Neural progenitor cell (in vitro differentiated cells): ENCODE data around the gene PTPRJ. TPM values are rescaled to one million over a fixed set of nuclear protein-coding genes. Genes with fewer than 3 reads are reported as not detected.

ENCODE experiments used
- DNase-seq: peaks from one replicate; pipeline ENCODE4 v3.0.0-alpha.2; 2016; ENCODE audit warnings: low spot score
- H2AFZ ChIP-seq: fragments of 200-600 bp; sonication (generic); replicated peaks from 2 replicates; pipeline ENCODE4 v1.6.1; 2016; ENCODE audit warnings: antibody characterized with exemption
- H3F3A ChIP-seq: fragments of 200-600 bp; sonication (generic); 2 replicates; pipeline ENCODE4 v1.6.1; 2016; ENCODE audit warnings: antibody characterized with exemption, low read depth
- H3K27ac ChIP-seq: fragments of 200-600 bp; sonication (generic); 2 replicates; pipeline ENCODE4 v1.5.1; 2016; ENCODE audit warnings: mild to moderate bottlenecking
- H3K27me3 ChIP-seq: fragments of 200-600 bp; sonication (generic); 2 replicates; pipeline ENCODE4 v1.6.1; 2016; ENCODE audit warnings: mild to moderate bottlenecking, moderate library complexity
- H3K36me3 ChIP-seq: fragments of 200-600 bp; sonication (generic); 2 replicates; pipeline ENCODE4 v1.5.1; 2016
- H3K4me1 ChIP-seq: fragments of 200-600 bp; sonication (generic); 2 replicates; pipeline ENCODE4 v1.6.1; 2016; ENCODE audit warnings: mixed run types
- H3K4me2 ChIP-seq: fragments of 200-600 bp; sonication (generic); 2 replicates; pipeline ENCODE4 v1.6.1; 2016
- H3K4me3 ChIP-seq: fragments of 200-600 bp; sonication (generic); 2 replicates; pipeline ENCODE4 v1.5.1; 2016
- H3K79me2 ChIP-seq: fragments of 200-600 bp; sonication (generic); 2 replicates; pipeline ENCODE4 v1.6.1; 2016; ENCODE audit warnings: low read depth
- H3K9ac ChIP-seq: fragments of 200-600 bp; sonication (generic); 2 replicates; pipeline ENCODE4 v1.6.1; 2016
- H3K9me3 ChIP-seq: fragments of 200-600 bp; sonication (generic); 2 replicates; pipeline ENCODE4 v1.5.1; 2016; ENCODE audit warnings: low read depth
- H4K20me1 ChIP-seq: fragments of 200-600 bp; sonication (generic); 2 replicates; pipeline ENCODE4 v1.6.1; 2016; ENCODE audit warnings: low read depth
- H3K27ac Mint-ChIP-seq: 3 replicates; pipeline ENCODE4 v1.8.0; 2021; ENCODE audit warnings: mixed read lengths
- H3K27me3 Mint-ChIP-seq: 2 replicates; pipeline ENCODE4 v1.8.0; 2022; ENCODE audit warnings: low read depth, mild to moderate bottlenecking, inconsistent platforms, moderate library complexity, mixed read lengths; ENCODE audit not compliant: insufficient read depth
- H3K36me3 Mint-ChIP-seq: 3 replicates; pipeline ENCODE4 v1.8.0; 2021; ENCODE audit warnings: mixed read lengths
- H3K4me1 Mint-ChIP-seq: 3 replicates; pipeline ENCODE4 v1.8.0; 2021; ENCODE audit warnings: mixed read lengths
- H3K4me3 Mint-ChIP-seq: 3 replicates; pipeline ENCODE4 v1.8.0; 2021; ENCODE audit warnings: mild to moderate bottlenecking, moderate library complexity, mixed read lengths
- H3K9me3 Mint-ChIP-seq: 3 replicates; pipeline ENCODE4 v1.8.0; 2020; ENCODE audit warnings: mixed read lengths
- EZH2 ChIP-seq: fragments of 200-600 bp; sonication (generic); IDR thresholded peaks from 2 replicates; pipeline ENCODE4 v1.6.1; 2017; ENCODE audit warnings: antibody characterized with exemption, mild to moderate bottlenecking, moderate library complexity
- EZH2phosphoT487 ChIP-seq: fragments of 200-600 bp; sonication (generic); IDR thresholded peaks from 2 replicates; pipeline ENCODE4 v1.6.1; 2017; ENCODE audit warnings: antibody characterized with exemption
- total RNA-seq: library from RNA; depleted of rRNA; stranded (reverse); fragments of >200 nt; gene quantifications from 2 replicates; pipeline ENCODE4 v1.2.3, GENCODE V29; 2015; ENCODE audit warnings: low replicate concordance
- TF ChIP-seq, protein P1 (sequence below): fragments of 200-600 bp; sonication (generic); IDR thresholded peaks from 2 replicates; pipeline ENCODE4 v1.5.1; 2017; ENCODE audit warnings: antibody characterized with exemption, mild to moderate bottlenecking

PTPRJ gene
- total RNA-seq, 1 donor from 2014 or later: 28.0 TPM

DNA sequence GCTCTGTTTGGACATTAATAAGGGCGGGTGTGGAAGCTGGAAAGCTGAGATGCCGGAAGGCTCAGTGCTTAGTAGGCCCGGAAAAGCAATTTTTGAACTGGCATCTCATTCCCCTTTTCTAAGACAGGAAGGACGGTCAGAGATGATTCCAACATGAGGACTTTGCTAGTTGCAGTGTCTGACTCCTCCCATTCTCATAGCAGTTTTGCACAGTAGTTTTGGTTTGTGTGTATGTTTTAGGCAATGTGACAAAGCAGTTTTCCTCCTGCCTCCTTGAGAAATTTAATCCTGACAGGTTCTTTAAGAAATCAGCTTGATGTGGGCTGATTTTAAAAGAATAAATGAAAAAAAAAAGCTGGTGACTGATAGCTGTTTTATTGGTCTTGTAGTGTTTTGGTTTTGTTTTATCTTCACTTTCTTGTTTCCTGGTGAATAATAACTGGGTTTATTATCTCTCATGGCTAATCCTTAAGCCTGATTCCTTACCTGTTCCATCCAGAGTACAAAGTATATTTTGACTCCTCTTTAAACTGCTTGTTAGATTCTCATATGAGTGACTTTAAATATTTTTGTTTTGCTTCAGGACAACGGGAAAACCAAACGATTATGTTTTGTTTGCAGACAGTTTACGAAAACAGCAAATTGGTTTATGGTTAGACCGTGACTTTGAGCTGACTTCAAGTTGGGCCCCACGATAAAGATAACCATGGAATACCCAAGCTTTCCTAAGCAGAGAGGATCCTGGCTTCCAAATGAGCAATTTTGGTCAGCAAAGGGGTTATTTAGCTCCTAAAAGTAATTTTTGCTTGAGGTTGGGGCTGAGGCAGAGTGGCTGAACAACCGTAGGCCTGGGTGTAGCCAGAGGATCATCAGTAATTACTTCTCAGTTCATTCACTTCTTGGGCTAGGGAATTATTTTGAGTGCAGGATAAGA is 3.4 kb downstream of the PTPRJ start:
- no peaks in the 10 kb centered on the region for H3K36me3 ChIP-seq
- peaks cover 16% of the 10 kb centered on the region for H4K20me1 ChIP-seq
- no peak overlapping the region for H3K27ac ChIP-seq
- peaks cover 12% of the 10 kb centered on the region for H3F3A ChIP-seq
- H3K9me3 ChIP-seq: no peaks in the 10 kb centered on the region
- peaks cover 40% of the 10 kb centered on the region for H3K4me1 Mint-ChIP-seq
- peaks cover 7% of the 10 kb centered on the region for H3K27me3 ChIP-seq
- no peak overlapping the region for H3K9ac ChIP-seq
- no peak overlapping the region for H3K4me3 ChIP-seq
- no peak overlapping the region for H2AFZ ChIP-seq
- peaks cover 17% of the 10 kb centered on the region for H3K4me1 ChIP-seq
- no peak for DNase-seq
- no peak overlapping the region for H3K4me2 ChIP-seq
- TF ChIP-seq EZH2: no peak
- no peak for TF ChIP-seq EZH2phosphoT487
- TF ChIP-seq, protein P1, sequence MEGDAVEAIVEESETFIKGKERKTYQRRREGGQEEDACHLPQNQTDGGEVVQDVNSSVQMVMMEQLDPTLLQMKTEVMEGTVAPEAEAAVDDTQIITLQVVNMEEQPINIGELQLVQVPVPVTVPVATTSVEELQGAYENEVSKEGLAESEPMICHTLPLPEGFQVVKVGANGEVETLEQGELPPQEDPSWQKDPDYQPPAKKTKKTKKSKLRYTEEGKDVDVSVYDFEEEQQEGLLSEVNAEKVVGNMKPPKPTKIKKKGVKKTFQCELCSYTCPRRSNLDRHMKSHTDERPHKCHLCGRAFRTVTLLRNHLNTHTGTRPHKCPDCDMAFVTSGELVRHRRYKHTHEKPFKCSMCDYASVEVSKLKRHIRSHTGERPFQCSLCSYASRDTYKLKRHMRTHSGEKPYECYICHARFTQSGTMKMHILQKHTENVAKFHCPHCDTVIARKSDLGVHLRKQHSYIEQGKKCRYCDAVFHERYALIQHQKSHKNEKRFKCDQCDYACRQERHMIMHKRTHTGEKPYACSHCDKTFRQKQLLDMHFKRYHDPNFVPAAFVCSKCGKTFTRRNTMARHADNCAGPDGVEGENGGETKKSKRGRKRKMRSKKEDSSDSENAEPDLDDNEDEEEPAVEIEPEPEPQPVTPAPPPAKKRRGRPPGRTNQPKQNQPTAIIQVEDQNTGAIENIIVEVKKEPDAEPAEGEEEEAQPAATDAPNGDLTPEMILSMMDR: no peak
- no peaks in the 10 kb centered on the region for H3K9me3 Mint-ChIP-seq
- peaks cover 4% of the 10 kb centered on the region for H3K27me3 Mint-ChIP-seq
- peaks cover 65% of the 10 kb centered on the region for H3K79me2 ChIP-seq
- H3K4me3 Mint-ChIP-seq: no peak overlapping the region
- H3K27ac Mint-ChIP-seq: no peak overlapping the region
- H3K36me3 Mint-ChIP-seq: no peaks in the 10 kb centered on the region

DNA sequence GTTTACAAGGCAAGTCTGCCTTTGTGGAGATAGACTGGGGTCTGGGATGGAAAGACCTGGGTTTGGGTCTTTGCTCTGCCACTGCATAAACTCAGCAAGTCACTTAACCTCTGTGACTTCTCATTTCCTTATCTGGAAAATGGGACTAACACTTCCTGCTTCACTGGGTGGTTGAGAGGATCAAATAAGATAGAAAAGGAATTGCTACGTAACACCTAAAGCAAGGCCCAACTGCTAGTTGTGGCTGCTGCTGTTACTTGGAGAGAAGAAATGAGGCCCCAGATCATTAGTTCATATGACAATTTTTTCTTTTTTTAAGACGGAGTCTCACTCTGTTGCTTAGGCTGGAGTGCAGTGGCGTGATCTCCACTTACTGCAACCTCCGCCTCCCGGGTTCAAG is 5.9 kb downstream of the PTPRJ start:
- Mint-ChIP-seq H3K9me3 (no peaks in the 10 kb centered on the region), H3K36me3 (no peaks in the 10 kb centered on the region), H3K4me1 (peaks cover 48% of the 10 kb centered on the region), H3K27me3 (peaks cover 3% of the 10 kb centered on the region), H3K4me3 (no peak overlapping the region), H3K27ac (no peak overlapping the region)
- Histone ChIP-seq H3K4me1 (peaks cover 15% of the 10 kb centered on the region), H3K27me3 (peaks cover 7% of the 10 kb centered on the region), H3K4me3 (no peak overlapping the region), H3K9ac (no peak overlapping the region), H3K79me2 (peaks cover 87% of the 10 kb centered on the region), H4K20me1 (peaks cover 29% of the 10 kb centered on the region), H3K36me3 (no peaks in the 10 kb centered on the region), H3K4me2 (no peak overlapping the region), H3K9me3 (no peaks in the 10 kb centered on the region), H3F3A (no peaks in the 10 kb centered on the region), H3K27ac (no peak overlapping the region), H2AFZ (no peak overlapping the region)
- DNase-seq: no peak
- TF ChIP-seq, protein P1: no peak
- TF ChIP-seq EZH2 (no peak), EZH2phosphoT487 (no peak)

DNA sequence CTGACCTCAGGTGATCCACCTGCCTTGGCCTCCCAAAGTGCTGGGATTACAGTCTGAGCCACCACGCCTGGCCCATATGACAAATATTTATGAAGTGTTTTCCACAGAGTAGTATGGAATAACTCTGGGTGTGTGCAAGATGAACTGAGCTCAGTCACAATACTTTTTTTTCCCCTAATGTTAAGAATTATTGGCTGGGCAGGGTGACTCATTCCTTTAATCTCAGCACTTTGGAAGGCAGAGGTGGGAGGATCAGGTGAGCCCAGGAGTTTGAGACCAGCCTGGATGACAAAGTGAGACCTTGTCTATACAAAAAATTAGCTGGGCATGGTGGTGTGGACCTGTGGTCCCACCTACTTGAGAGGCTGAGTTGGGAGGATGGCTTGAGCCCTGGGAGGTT is 6.4 kb downstream of the PTPRJ start:
- H2AFZ ChIP-seq: no peak overlapping the region
- no peak overlapping the region for H3K4me3 Mint-ChIP-seq
- peaks cover 51% of the 10 kb centered on the region for H3K4me1 Mint-ChIP-seq
- peaks cover 15% of the 10 kb centered on the region for H3K4me1 ChIP-seq
- DNase-seq: no peak
- H3K4me3 ChIP-seq: no peak overlapping the region
- no peaks in the 10 kb centered on the region for H3K9me3 ChIP-seq
- no peaks in the 10 kb centered on the region for H3K36me3 Mint-ChIP-seq
- H3K4me2 ChIP-seq: no peak overlapping the region
- no peak overlapping the region for H3K9ac ChIP-seq
- H3K27me3 Mint-ChIP-seq: peaks cover 3% of the 10 kb centered on the region
- peaks cover 88% of the 10 kb centered on the region for H3K79me2 ChIP-seq
- no peaks in the 10 kb centered on the region for H3K36me3 ChIP-seq
- no peak overlapping the region for H3K27ac Mint-ChIP-seq
- peaks cover 30% of the 10 kb centered on the region for H4K20me1 ChIP-seq
- no peak overlapping the region for H3K27ac ChIP-seq
- no peaks in the 10 kb centered on the region for H3F3A ChIP-seq
- H3K9me3 Mint-ChIP-seq: no peaks in the 10 kb centered on the region
- TF ChIP-seq EZH2 (no peak), EZH2phosphoT487 (no peak)
- TF ChIP-seq, protein P1: no peak
- H3K27me3 ChIP-seq: peaks cover 7% of the 10 kb centered on the region
